ENCODE results near the gene EHD2. TPM values are rescaled to one million over a fixed set of nuclear protein-coding genes. Genes with fewer than 3 reads are reported as not detected.
"Not testable (repeated sequence)": the region's sequence is repeated elsewhere in the genome, so short reads cannot be mapped to it uniquely, and the experiment has no call there.

EHD2 gene
- total RNA-seq, 1 donor from 2014 or later = 148 TPM

GRCh38 chr19:47776568-47776967 lies 63.3 kb downstream of the EHD2 start:
- no peak for TF ChIP-seq CTCF (IDR thresholded peaks at IDR 0.05)
- Histone ChIP-seq H3K4me3 (peak overlapping the region; percentile 1), H3K27ac (peak overlapping the region; percentile 98), H3K4me1 (peaks cover 34% of the 10 kb centered on the region), H3K27me3 (ENCODE audit: low read depth) (no peaks in the 10 kb centered on the region), H3K9me3 (no peaks in the 10 kb centered on the region), H3K36me3 (peaks cover 11% of the 10 kb centered on the region)
- ATAC-seq (peak; percentile 32 to 40), DNase-seq (no peak)
- intact Hi-C loops (cut with DNase I) = no loop called here

DNA sequence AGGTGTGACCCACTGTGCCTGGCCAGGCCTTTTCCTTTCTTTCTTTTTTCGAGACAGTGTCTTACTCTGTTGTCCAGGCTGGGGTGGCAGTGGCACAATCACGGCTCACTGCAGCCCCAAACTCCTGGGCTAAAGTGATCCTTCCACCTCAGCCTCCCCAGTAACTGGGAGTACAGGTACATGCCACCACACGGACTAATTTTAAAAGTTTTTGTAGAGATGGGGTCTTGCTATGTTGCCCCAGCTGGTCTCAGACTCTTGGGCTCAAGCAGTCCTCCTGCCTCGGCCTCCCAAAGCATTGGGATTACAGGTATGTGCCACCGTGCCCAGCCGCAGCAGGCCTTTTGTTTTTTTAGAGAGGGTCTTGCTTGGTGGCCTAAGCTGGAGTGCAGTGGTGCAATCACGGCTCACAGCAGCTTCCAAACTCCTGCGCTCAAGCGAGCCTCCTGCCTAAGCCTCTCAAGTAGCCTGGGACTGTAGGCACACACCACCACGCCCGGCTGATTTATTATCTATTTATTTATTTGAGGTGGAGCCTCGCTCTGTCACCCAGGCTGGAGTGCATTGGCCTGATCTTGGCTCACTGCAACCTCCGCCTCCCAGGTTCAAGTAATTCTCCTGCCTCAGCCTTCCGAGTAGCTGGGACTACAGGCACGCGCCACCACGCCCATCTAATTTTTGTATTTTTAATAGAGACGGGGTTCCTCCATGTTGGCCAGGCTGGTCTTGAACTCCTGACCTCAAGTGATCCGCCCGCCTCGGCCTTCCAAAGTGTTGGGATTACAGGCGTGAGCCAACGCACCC lies 64.2 kb downstream of the EHD2 start:
- peak overlapping the region; percentile 80 for H3K4me3 ChIP-seq
- peaks cover 16% of the 10 kb centered on the region for H3K36me3 ChIP-seq
- peaks cover 42% of the 10 kb centered on the region for H3K4me1 ChIP-seq
- H3K27me3 ChIP-seq (ENCODE audit: low read depth); ATAC-seq; intact Hi-C loops (cut with DNase I); DNase-seq; H3K9me3 ChIP-seq: not testable (repeated sequence)
- H3K27ac ChIP-seq = peak overlapping the region; percentile 98

DNA sequence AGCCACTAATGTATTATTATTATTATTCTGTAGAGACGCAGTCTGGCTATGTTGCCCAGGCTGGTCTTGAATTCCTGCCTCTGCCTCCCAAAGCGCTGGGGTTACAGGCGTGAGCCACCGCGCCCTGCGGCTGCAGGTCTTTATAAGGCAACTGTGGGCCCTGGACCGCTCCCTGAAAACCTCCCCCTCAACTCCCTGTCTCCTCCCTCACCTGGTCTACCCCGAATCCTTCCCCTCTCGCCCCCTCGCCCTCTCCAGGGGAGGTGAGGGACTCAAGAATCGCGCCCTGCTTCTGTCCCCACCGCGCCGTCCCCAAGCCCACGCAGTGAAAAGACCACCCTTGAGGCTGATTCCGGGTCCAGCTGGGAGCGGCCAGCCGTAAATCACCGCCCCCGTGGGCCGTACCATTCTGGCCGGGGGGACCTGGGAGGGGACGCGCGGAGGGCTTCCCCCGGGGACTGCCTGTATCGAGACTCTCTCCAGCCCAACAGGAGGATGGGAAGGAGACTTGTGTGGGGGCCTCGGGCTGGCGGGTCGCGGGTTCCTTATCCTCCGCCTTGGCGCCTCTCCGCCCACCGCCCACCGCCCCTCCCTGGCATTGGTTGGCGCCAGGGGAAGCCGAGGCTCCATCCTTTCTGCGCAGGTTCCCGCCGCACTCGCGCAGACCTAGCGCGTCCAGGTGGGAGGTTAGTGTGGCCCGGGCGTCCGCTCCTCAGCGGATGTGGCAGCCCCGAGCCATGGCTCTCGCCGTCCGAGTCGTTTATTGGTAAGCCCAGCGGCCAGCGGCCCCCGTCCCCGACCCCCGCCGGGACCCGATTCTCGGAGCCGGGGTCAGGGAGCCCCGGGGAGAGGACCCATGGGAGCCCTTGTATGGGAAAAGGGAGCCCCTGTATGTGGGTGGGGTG lies 65.1 kb downstream of the EHD2 start, which contains the start of gene SELENOW:
TSS of gene SELENOW (plus strand) at position 655 of the 905 bp plus-strand sequence. CDS start at position 738, 83 bp downstream.
- TF ChIP-seq CTCF (IDR thresholded peaks at IDR 0.05) = no peak
- peak within 1 kb of the TSS; percentile 80 for H3K4me3 ChIP-seq
- H3K9me3 ChIP-seq = no peaks in the 10 kb centered on the region
- intact Hi-C loops (cut with DNase I) = no loop called here
- H3K36me3 ChIP-seq = peaks cover 25% of the 10 kb centered on the region
- H3K27ac ChIP-seq = peak within 1 kb of the TSS; percentile 98
- peaks cover 46% of the 10 kb centered on the region for H3K4me1 ChIP-seq
- H3K27me3 ChIP-seq (ENCODE audit: low read depth) = no peaks in the 10 kb centered on the region
- ATAC-seq (peak; percentile 91 to 95), DNase-seq (peak; percentile 83)

- Histone ChIP-seq H3K27me3 (ENCODE audit: low read depth) (no peaks in the 10 kb centered on the region), H3K4me3 (peak overlapping the region; percentile 80), H3K36me3 (peaks cover 31% of the 10 kb centered on the region), H3K9me3 (no peaks in the 10 kb centered on the region), H3K27ac (peak overlapping the region; percentile 98), H3K4me1 (peaks cover 46% of the 10 kb centered on the region)
- DNase-seq = no peak
- ATAC-seq = peak; percentile 57
- TF ChIP-seq CTCF (IDR thresholded peaks at IDR 0.05) = no peak
- intact Hi-C loops (cut with DNase I) = no loop called here
Observed at GRCh38 chr19:47778954-47779351, 65.7 kb downstream of the EHD2 start.

GRCh38 chr19:47779524-47780214 lies 66.4 kb downstream of the EHD2 start:
- intact Hi-C loops (cut with DNase I) = no loop called here
- DNase-seq = no peak
- Histone ChIP-seq H3K9me3 (no peaks in the 10 kb centered on the region), H3K36me3 (peaks cover 38% of the 10 kb centered on the region), H3K27me3 (ENCODE audit: low read depth) (no peaks in the 10 kb centered on the region), H3K4me3 (peak overlapping the region; percentile 80), H3K4me1 (peaks cover 46% of the 10 kb centered on the region), H3K27ac (peak overlapping the region; percentile 98)
- peak; percentile 9 to 15 for ATAC-seq
- no peak for TF ChIP-seq CTCF (IDR thresholded peaks at IDR 0.05)

Measured in lower lobe of right lung (tissue), 2 donors.